ENCODE measurements around the gene HNRNPU. TPM values are rescaled to one million over a fixed set of nuclear protein-coding genes. Genes with fewer than 3 reads are reported as not detected.
A peak's percentile ranks its signal among the peaks of the same experiment; 100 is the strongest.

HNRNPU gene
- polyA plus RNA-seq, 1 donor from 2014 or later, result 346 TPM

GRCh38 chr1:244860078-244860477, 4.3 kb downstream of the HNRNPU start:
- H3K36me3 ChIP-seq (ENCODE audit: insufficient read depth, low read length), result peaks cover 10% of the 10 kb centered on the region
- no peak overlapping the region for H2AFZ ChIP-seq (ENCODE audit: low read depth, low read length)
- no peaks in the 10 kb centered on the region for H3K9me2 ChIP-seq (ENCODE audit: insufficient read depth, low read length)
- H3K9me3 ChIP-seq (ENCODE audit: low read length), result no peaks in the 10 kb centered on the region
- H4K20me1 ChIP-seq (ENCODE audit: insufficient read depth), result peaks cover 45% of the 10 kb centered on the region
- H3K27ac ChIP-seq (ENCODE audit: low read length), result no peak overlapping the region
- TF ChIP-seq SMC3 (conservative IDR thresholded peaks at IDR 0.05; ENCODE audit: poor library complexity) (no peak), CTCF (IDR thresholded peaks at IDR 0.05; ENCODE audit: poor library complexity, severe bottlenecking) (no peak), REST (IDR thresholded peaks at IDR 0.05; ENCODE audit: borderline replicate concordance) (no peak), EP300 (conservative IDR thresholded peaks at IDR 0.05; ENCODE audit: poor library complexity, severe bottlenecking) (no peak), MXI1 (conservative IDR thresholded peaks at IDR 0.05; ENCODE audit: poor library complexity, severe bottlenecking) (no peak), POLR2AphosphoS5 (IDR thresholded peaks at IDR 0.05) (no peak), RAD21 (conservative IDR thresholded peaks at IDR 0.05) (no peak), EZH2 (IDR thresholded peaks at IDR 0.05; ENCODE audit: borderline replicate concordance, insufficient read depth, low read length, poor library complexity, severe bottlenecking) (no peak), TAF1 (IDR thresholded peaks at IDR 0.05; ENCODE audit: low read depth) (no peak)
- H3K9ac ChIP-seq (ENCODE audit: low read length), result no peak overlapping the region
- peaks cover 8% of the 10 kb centered on the region for H3F3A ChIP-seq (ENCODE audit: insufficient read depth, low read length, poor library complexity, severe bottlenecking)
- no peaks in the 10 kb centered on the region for H3K27me3 ChIP-seq (ENCODE audit: insufficient read depth, low read depth, low read length)
- H3K79me2 ChIP-seq (replicated peaks; ENCODE audit: insufficient read depth, low read length), result peaks cover 78% of the 10 kb centered on the region
- peak overlapping the region; percentile 77 for H3K4me2 ChIP-seq (ENCODE audit: low read length)
- peak overlapping the region; percentile 97 for H3K4me3 ChIP-seq (ENCODE audit: low read length)

GRCh38 chr1:244858357-244858756, 6.0 kb downstream of the HNRNPU start:
- Histone ChIP-seq H3K4me2 (ENCODE audit: low read length) (no peak overlapping the region), H3K9me3 (ENCODE audit: low read length) (no peaks in the 10 kb centered on the region), H3K27ac (ENCODE audit: low read length) (no peak overlapping the region), H3K9me2 (ENCODE audit: insufficient read depth, low read length) (no peaks in the 10 kb centered on the region), H3K36me3 (ENCODE audit: insufficient read depth, low read length) (peaks cover 10% of the 10 kb centered on the region), H2AFZ (ENCODE audit: low read depth, low read length) (no peak overlapping the region), H3K9ac (ENCODE audit: low read length) (no peak overlapping the region), H3K79me2 (replicated peaks; ENCODE audit: insufficient read depth, low read length) (peaks cover 75% of the 10 kb centered on the region), H3K27me3 (ENCODE audit: insufficient read depth, low read depth, low read length) (no peaks in the 10 kb centered on the region), H3K4me3 (ENCODE audit: low read length) (no peak overlapping the region), H3F3A (ENCODE audit: insufficient read depth, low read length, poor library complexity, severe bottlenecking) (peaks cover 8% of the 10 kb centered on the region), H4K20me1 (ENCODE audit: insufficient read depth) (peaks cover 45% of the 10 kb centered on the region)
- TF ChIP-seq MXI1 (conservative IDR thresholded peaks at IDR 0.05; ENCODE audit: poor library complexity, severe bottlenecking) (no peak), CTCF (IDR thresholded peaks at IDR 0.05; ENCODE audit: poor library complexity, severe bottlenecking) (no peak), SMC3 (conservative IDR thresholded peaks at IDR 0.05; ENCODE audit: poor library complexity) (no peak), EP300 (conservative IDR thresholded peaks at IDR 0.05; ENCODE audit: poor library complexity, severe bottlenecking) (no peak), EZH2 (IDR thresholded peaks at IDR 0.05; ENCODE audit: borderline replicate concordance, insufficient read depth, low read length, poor library complexity, severe bottlenecking) (no peak), REST (IDR thresholded peaks at IDR 0.05; ENCODE audit: borderline replicate concordance) (no peak), RAD21 (conservative IDR thresholded peaks at IDR 0.05) (no peak), POLR2AphosphoS5 (IDR thresholded peaks at IDR 0.05) (no peak), TAF1 (IDR thresholded peaks at IDR 0.05; ENCODE audit: low read depth) (no peak)

Measured in neural cell (in vitro differentiated cells).